Measurements from ENCODE around the gene PTPRN. TPM values are rescaled to one million over a fixed set of nuclear protein-coding genes. Genes with fewer than 3 reads are reported as not detected.
A peak's percentile ranks its signal among the peaks of the same experiment; 100 is the strongest.

The PTPRN gene
- total RNA-seq, 1 experiment from 2014 or later = not detected

- H3K4me3 Mint-ChIP-seq (ENCODE audit: low read depth, unreplicated experiment) = no peak overlapping the region
- no peak for DNase-seq
- peaks cover 21% of the 10 kb centered on the region for H3K27me3 Mint-ChIP-seq (ENCODE audit: unreplicated experiment)
- peaks cover 8% of the 10 kb centered on the region for H3K36me3 Mint-ChIP-seq (ENCODE audit: insufficient read depth, unreplicated experiment)
- no peaks in the 10 kb centered on the region for H3K4me1 Mint-ChIP-seq (ENCODE audit: low read depth, unreplicated experiment)
- H3K27ac Mint-ChIP-seq (ENCODE audit: unreplicated experiment) = no peak overlapping the region
- CTCF ChIA-PET = interaction anchor here (2.2 to 2.6 kb wide), 2 partner anchors 18 to 294 kb away, joined by 6 to 41 read pairs; partner anchors contain the start of gene DNAJB2
- TF ChIP-seq, protein P1, sequence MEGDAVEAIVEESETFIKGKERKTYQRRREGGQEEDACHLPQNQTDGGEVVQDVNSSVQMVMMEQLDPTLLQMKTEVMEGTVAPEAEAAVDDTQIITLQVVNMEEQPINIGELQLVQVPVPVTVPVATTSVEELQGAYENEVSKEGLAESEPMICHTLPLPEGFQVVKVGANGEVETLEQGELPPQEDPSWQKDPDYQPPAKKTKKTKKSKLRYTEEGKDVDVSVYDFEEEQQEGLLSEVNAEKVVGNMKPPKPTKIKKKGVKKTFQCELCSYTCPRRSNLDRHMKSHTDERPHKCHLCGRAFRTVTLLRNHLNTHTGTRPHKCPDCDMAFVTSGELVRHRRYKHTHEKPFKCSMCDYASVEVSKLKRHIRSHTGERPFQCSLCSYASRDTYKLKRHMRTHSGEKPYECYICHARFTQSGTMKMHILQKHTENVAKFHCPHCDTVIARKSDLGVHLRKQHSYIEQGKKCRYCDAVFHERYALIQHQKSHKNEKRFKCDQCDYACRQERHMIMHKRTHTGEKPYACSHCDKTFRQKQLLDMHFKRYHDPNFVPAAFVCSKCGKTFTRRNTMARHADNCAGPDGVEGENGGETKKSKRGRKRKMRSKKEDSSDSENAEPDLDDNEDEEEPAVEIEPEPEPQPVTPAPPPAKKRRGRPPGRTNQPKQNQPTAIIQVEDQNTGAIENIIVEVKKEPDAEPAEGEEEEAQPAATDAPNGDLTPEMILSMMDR (IDR thresholded peaks at IDR 0.05; ENCODE audit: unreplicated experiment) = no peak
- BruUV-seq (replicated peaks) = no TSS peak
- H3K9me3 Mint-ChIP-seq (ENCODE audit: low read depth, unreplicated experiment) = no peaks in the 10 kb centered on the region
- intact Hi-C loops (cut with micrococcal nuclease; ENCODE audit: unreplicated experiment) = loop anchor here (5.0 kb wide), 2 partner anchors 44 to 119 kb away; partner anchors contain the start of genes CNPPD1, RETREG2, TUBA4A and TUBA4B
Observed at GRCh38 chr2:219296142-219296541, 13.1 kb downstream of the PTPRN start.

- H3K9me3 Mint-ChIP-seq (ENCODE audit: low read depth, unreplicated experiment) = no peaks in the 10 kb centered on the region
- peak; percentile 94 for DNase-seq
- peaks cover 6% of the 10 kb centered on the region for H3K4me1 Mint-ChIP-seq (ENCODE audit: low read depth, unreplicated experiment)
- H3K27me3 Mint-ChIP-seq (ENCODE audit: unreplicated experiment) = peaks cover 15% of the 10 kb centered on the region
- H3K36me3 Mint-ChIP-seq (ENCODE audit: insufficient read depth, unreplicated experiment) = peaks cover 8% of the 10 kb centered on the region
- CTCF ChIA-PET = interaction anchor here (0.5 to 2.6 kb wide), 18 partner anchors 13 to 419 kb away, joined by 3 to 41 read pairs (median 6); partner anchors contain the start of genes ANKZF1, ATG9A, CNPPD1 and DNAJB2
- no TSS peak for BruUV-seq (replicated peaks)
- H3K27ac Mint-ChIP-seq (ENCODE audit: unreplicated experiment) = no peak overlapping the region
- TF ChIP-seq, protein P1 (IDR thresholded peaks at IDR 0.05; ENCODE audit: unreplicated experiment) = peak; percentile 99
- intact Hi-C loops (cut with micrococcal nuclease; ENCODE audit: unreplicated experiment) = loop anchor here (5.0 kb wide), 2 partner anchors 42 to 117 kb away; partner anchors contain the start of genes CNPPD1, RETREG2, TUBA4A and TUBA4B
- peak overlapping the region; percentile 53 for H3K4me3 Mint-ChIP-seq (ENCODE audit: low read depth, unreplicated experiment)
Observed at GRCh38 chr2:219294356-219295351, 14.5 kb downstream of the PTPRN start.

DNA sequence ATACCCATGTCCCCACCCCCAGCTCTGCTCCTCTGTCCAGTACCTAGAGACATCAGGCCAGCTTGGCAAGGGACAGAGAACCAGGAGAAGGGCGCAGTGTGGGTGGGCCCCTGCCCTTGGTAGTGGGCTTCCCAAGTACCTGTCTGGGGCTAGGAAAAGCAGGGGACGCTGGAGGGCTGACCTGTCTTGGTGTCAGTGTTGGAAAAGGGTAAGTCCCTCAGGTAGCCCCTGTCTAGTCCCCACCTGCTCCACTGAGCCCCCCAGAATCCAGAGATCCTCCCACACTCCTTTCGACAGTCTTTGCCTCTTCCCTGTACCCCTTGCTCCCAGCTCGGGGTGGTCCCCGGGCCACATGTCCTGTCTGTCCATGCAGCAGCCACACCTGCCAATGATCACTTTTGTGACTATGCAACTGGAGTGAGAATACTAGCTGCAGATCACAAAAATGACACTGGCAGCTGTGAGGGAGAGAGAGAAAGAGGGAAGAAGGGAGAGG is 15.4 kb downstream of the PTPRN start:
- Mint-ChIP-seq H3K27me3 (ENCODE audit: unreplicated experiment) (peaks cover 10% of the 10 kb centered on the region), H3K9me3 (ENCODE audit: low read depth, unreplicated experiment) (no peaks in the 10 kb centered on the region), H3K4me1 (ENCODE audit: low read depth, unreplicated experiment) (peaks cover 7% of the 10 kb centered on the region), H3K27ac (ENCODE audit: unreplicated experiment) (no peak overlapping the region), H3K36me3 (ENCODE audit: insufficient read depth, unreplicated experiment) (peaks cover 8% of the 10 kb centered on the region), H3K4me3 (ENCODE audit: low read depth, unreplicated experiment) (peak overlapping the region; percentile 53)
- no peak for DNase-seq
- intact Hi-C loops (cut with micrococcal nuclease; ENCODE audit: unreplicated experiment) = no loop called here
- CTCF ChIA-PET = interaction anchor here (0.6 to 1.5 kb wide), 2 partner anchors 123 to 247 kb away, joined by 3 to 8 read pairs; no protein-coding TSS in a partner anchor
- no TSS peak for BruUV-seq (replicated peaks)
- TF ChIP-seq, protein P1 (IDR thresholded peaks at IDR 0.05; ENCODE audit: unreplicated experiment) = no peak

- no peak overlapping the region for H3K27ac Mint-ChIP-seq (ENCODE audit: unreplicated experiment)
- TF ChIP-seq, protein P1 (IDR thresholded peaks at IDR 0.05; ENCODE audit: unreplicated experiment) = no peak
- CTCF ChIA-PET = no interaction called here
- peaks cover 8% of the 10 kb centered on the region for H3K36me3 Mint-ChIP-seq (ENCODE audit: insufficient read depth, unreplicated experiment)
- no peak for DNase-seq
- intact Hi-C loops (cut with micrococcal nuclease; ENCODE audit: unreplicated experiment) = no loop called here
- peaks cover 7% of the 10 kb centered on the region for H3K4me1 Mint-ChIP-seq (ENCODE audit: low read depth, unreplicated experiment)
- no TSS peak for BruUV-seq (replicated peaks)
- H3K27me3 Mint-ChIP-seq (ENCODE audit: unreplicated experiment) = peaks cover 10% of the 10 kb centered on the region
- no peak overlapping the region for H3K4me3 Mint-ChIP-seq (ENCODE audit: low read depth, unreplicated experiment)
- H3K9me3 Mint-ChIP-seq (ENCODE audit: low read depth, unreplicated experiment) = no peaks in the 10 kb centered on the region
Observed at GRCh38 chr2:219292616-219293015, 16.6 kb downstream of the PTPRN start.
